Fibroblast of lung (primary cell): Measurements from ENCODE around the gene SMARCE1. TPM values are rescaled to one million over a fixed set of nuclear protein-coding genes. Genes with fewer than 3 reads are reported as not detected.

Source experiments
- DNase-seq, 2 donors: peaks; one replicate each; pipeline versions ENCODE4 v3.0.0 to v3.0.0-alpha.2; 2010; ENCODE audit warnings: low read depth in 2 of 2
- H2AFZ ChIP-seq: 2 replicates; pipeline ENCODE4 v1.5.1; 2012; ENCODE audit warnings: low read length, control low read depth, inconsistent platforms
- H3K27ac ChIP-seq: 2 replicates; pipeline ENCODE4 v1.5.1; 2011; ENCODE audit warnings: low read length, control low read depth; ENCODE audit not compliant: insufficient read depth
- H3K27me3 ChIP-seq: 2 replicates; pipeline ENCODE4 v1.5.1; 2011; ENCODE audit warnings: mild to moderate bottlenecking, low read length; ENCODE audit not compliant: control insufficient read depth, insufficient read depth
- H3K36me3 ChIP-seq: 2 replicates; pipeline ENCODE4 v1.5.1; 2011; ENCODE audit warnings: low read length; ENCODE audit not compliant: control insufficient read depth, insufficient read depth
- H3K4me1 ChIP-seq: 2 replicates; pipeline ENCODE4 v1.5.1; 2011; ENCODE audit warnings: low read length; ENCODE audit not compliant: control insufficient read depth, insufficient read depth; ENCODE audit errors: extremely low read depth
- H3K4me2 ChIP-seq: 2 replicates; pipeline ENCODE4 v1.5.1; 2011; ENCODE audit warnings: low read length, control low read depth; ENCODE audit not compliant: insufficient read depth; ENCODE audit errors: extremely low read depth
- H3K4me3 ChIP-seq, 4 experiments: fragments of 200-600 bp in 1 of 4; sonication (generic) in 1 of 4; replicated peaks in 1 of 4; 2 replicates each; pipeline ENCODE4 v1.5.1; 2011 to 2016; ENCODE audit warnings: low read length in 4 of 4, low read depth in 3 of 4, mild to moderate bottlenecking in 3 of 4, control low read depth in 2 of 4, inconsistent platforms in 1 of 4, mixed read lengths in 1 of 4; ENCODE audit not compliant: insufficient read depth in 1 of 4; ENCODE audit errors: control extremely low read depth in 1 of 4
- H3K79me2 ChIP-seq: 2 replicates; pipeline ENCODE4 v1.5.1; 2012; ENCODE audit warnings: mild to moderate bottlenecking, low read length, inconsistent platforms; ENCODE audit not compliant: control insufficient read depth, insufficient read depth
- H3K9ac ChIP-seq: 2 replicates; pipeline ENCODE4 v1.5.1; 2011; ENCODE audit warnings: mild to moderate bottlenecking, low read length, control low read depth; ENCODE audit not compliant: insufficient read depth
- H3K9me3 ChIP-seq: 2 replicates; pipeline ENCODE4 v1.5.1; 2012; ENCODE audit warnings: low read depth, low read length; ENCODE audit not compliant: control insufficient read depth, insufficient read depth
- H4K20me1 ChIP-seq: 2 replicates; pipeline ENCODE4 v1.5.1; 2011; ENCODE audit warnings: low read length; ENCODE audit not compliant: control insufficient read depth, insufficient read depth; ENCODE audit errors: extremely low read depth
- CTCF ChIP-seq, 2 donors: IDR thresholded peaks in 1 of 2; conservative IDR thresholded peaks in 1 of 2; 1 replicate in 1 of 2; 2 replicates in 1 of 2; pipeline ENCODE4 v1.5.1; 2011 to 2012; ENCODE audit warnings: low read length in 2 of 2, control low read depth in 1 of 2, inconsistent platforms in 1 of 2, low read depth in 1 of 2, mild to moderate bottlenecking in 1 of 2
- EZH2 ChIP-seq: IDR thresholded peaks from 2 replicates; pipeline ENCODE4 v1.5.1; 2012; ENCODE audit warnings: low read length, control low read depth, mild to moderate bottlenecking; ENCODE audit errors: missing control alignments
- polyA plus RNA-seq, 2 donors: library from polyadenylated mRNA; depleted of rRNA in 1 of 2; stranded (reverse) in 1 of 2; unstranded in 1 of 2; fragments of >200 nt; gene quantifications; 2 replicates each; pipeline ENCODE4 v1.2.1, GENCODE V29; 2011 to 2012; ENCODE audit warnings: missing spikeins in 1 of 2
- total RNA-seq: library from RNA; depleted of rRNA; stranded (reverse); fragments of >200 nt; gene quantifications from 2 replicates; pipeline ENCODE4 v1.2.1, GENCODE V29; 2014

Gene SMARCE1
- total and polyA plus RNA-seq, 2 donors (not counting 1 experiment from before 2014, with no cell fraction given): 75.6 to 93.8 TPM

GRCh38 chr17:40663252-40663651 is 15.6 kb upstream of the SMARCE1 start:
- Histone ChIP-seq H4K20me1 (no peaks in the 10 kb centered on the region), H3K4me1 (no peaks in the 10 kb centered on the region), H3K36me3 (no peaks in the 10 kb centered on the region), H3K4me2 (no peak overlapping the region), H3K4me3 (no peak overlapping the region), H3K9me3 (no peaks in the 10 kb centered on the region), H3K79me2 (no peaks in the 10 kb centered on the region), H2AFZ (no peak overlapping the region), H3K27ac (no peak overlapping the region), H3K27me3 (peaks cover 14% of the 10 kb centered on the region), H3K9ac (no peak overlapping the region)
- no peak for TF ChIP-seq CTCF (conservative IDR thresholded peaks at IDR 0.05 in 1 of 2, IDR thresholded peaks at IDR 0.05 in 1 of 2; ENCODE audit: low read depth in 1 of 2, low read length in 2 of 2)
- TF ChIP-seq EZH2: no peak
- DNase-seq: no peak

GRCh38 chr17:40659911-40660310 is 12.3 kb upstream of the SMARCE1 start:
- TF ChIP-seq CTCF (conservative IDR thresholded peaks at IDR 0.05 in 1 of 2, IDR thresholded peaks at IDR 0.05 in 1 of 2; ENCODE audit: low read depth in 1 of 2, low read length in 2 of 2) (no peak), EZH2 (no peak)
- H3K4me3 ChIP-seq: no peak overlapping the region

GRCh38 chr17:40658396-40658795 is 10.8 kb upstream of the SMARCE1 start:
- DNase-seq: no peak
- Histone ChIP-seq H3K4me3 (no peak overlapping the region), H3K27me3 (peaks cover 2% of the 10 kb centered on the region), H3K27ac (no peak overlapping the region), H3K36me3 (no peaks in the 10 kb centered on the region), H3K9ac (no peak overlapping the region), H4K20me1 (no peaks in the 10 kb centered on the region), H3K9me3 (no peaks in the 10 kb centered on the region), H3K79me2 (no peaks in the 10 kb centered on the region), H3K4me2 (no peak overlapping the region), H2AFZ (no peak overlapping the region), H3K4me1 (no peaks in the 10 kb centered on the region)
- no peak for TF ChIP-seq CTCF (conservative IDR thresholded peaks at IDR 0.05 in 1 of 2, IDR thresholded peaks at IDR 0.05 in 1 of 2; ENCODE audit: low read depth in 1 of 2, low read length in 2 of 2)
- TF ChIP-seq EZH2: no peak

More at GRCh38 chr17:40659911-40660310, 12.3 kb upstream of the SMARCE1 start:
- Histone ChIP-seq H3K4me2 (no peak overlapping the region), H3K36me3 (no peaks in the 10 kb centered on the region), H3K9ac (no peak overlapping the region), H3K4me1 (no peaks in the 10 kb centered on the region), H3K27ac (no peak overlapping the region), H2AFZ (no peak overlapping the region), H3K27me3 (peaks cover 7% of the 10 kb centered on the region), H3K79me2 (no peaks in the 10 kb centered on the region), H4K20me1 (no peaks in the 10 kb centered on the region), H3K9me3 (no peaks in the 10 kb centered on the region)
- DNase-seq: no peak
